Activated CD8-positive, alpha-beta memory T cell treated with anti-CD3 and anti-CD28 coated beads, Interleukin-2, amount 50 U/mL, for 24 hours (primary cell): ENCODE measurements around the gene NTSR1.

Experiments
- DNase-seq: peaks from one replicate; pipeline ENCODE4 v3.0.0-alpha.2; 2020; ENCODE audit errors: extremely low read depth

Gene NTSR1

GRCh38 chr20:62787321-62787720, 78.7 kb downstream of the NTSR1 start:
- DNase-seq, result no peak

GRCh38 chr20:62787866-62788265, 79.2 kb downstream of the NTSR1 start:
- no peak for DNase-seq

DNA sequence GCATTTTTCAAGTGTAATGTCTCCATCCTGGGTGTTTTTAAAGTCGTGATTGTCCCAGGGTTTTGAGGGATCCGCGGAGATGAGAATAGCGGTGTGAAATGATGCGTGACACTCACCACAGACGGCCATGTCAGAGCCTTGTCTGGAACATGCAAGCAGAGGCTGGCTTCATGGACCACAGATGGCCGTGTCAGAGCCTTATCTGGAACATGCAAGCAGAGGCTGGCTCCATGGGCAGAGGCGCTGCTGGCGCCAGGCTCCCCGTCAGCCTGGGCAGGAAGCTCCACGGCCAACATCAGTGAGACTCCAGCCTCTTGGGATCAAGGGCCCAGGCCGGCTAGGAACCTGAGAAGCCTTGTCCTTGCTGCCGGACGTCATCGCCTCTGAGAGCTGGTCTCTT, 80.0 kb downstream of the NTSR1 start:
- no peak for DNase-seq

GRCh38 chr20:62790075-62790474, 81.4 kb downstream of the NTSR1 start:
- DNase-seq, result no peak

GRCh38 chr20:62791301-62792181, 82.9 kb downstream of the NTSR1 start:
- no peak for DNase-seq

DNA sequence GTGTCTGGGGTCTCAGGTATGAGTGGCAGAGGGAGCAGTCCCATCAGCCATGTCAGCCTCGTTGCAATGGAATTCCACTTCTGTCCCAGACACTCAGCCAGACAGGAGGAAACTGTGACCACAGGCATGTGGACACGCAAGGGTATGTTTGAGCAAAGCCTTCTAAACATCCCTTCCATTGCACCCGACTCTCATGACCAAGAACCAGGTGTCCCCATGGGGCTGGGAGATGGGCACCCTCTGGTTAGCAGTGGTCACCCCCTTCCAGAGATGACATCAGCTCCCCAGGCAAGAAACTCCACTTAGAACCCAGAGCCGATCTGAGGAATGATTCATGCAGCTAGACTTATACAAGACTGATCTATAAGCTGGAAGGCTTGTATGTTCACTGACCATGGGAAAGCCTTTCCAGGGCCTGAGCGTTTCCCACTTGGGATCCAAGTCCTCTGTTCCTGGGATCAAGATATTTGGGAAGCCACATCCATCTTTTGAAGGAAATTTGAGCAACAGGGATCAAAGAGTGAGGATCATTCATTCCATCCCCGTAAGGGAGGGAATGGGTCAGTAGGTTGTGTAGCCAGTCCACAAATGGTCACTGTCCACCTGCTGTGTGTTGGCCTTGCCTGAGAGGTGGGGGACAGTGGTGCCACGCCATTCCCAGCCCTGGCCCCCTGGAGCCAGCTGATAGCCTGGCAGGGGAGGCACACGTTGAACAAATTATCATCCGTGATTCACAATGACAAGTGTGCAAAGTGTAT, 83.7 kb downstream of the NTSR1 start:
- no peak for DNase-seq

DNA sequence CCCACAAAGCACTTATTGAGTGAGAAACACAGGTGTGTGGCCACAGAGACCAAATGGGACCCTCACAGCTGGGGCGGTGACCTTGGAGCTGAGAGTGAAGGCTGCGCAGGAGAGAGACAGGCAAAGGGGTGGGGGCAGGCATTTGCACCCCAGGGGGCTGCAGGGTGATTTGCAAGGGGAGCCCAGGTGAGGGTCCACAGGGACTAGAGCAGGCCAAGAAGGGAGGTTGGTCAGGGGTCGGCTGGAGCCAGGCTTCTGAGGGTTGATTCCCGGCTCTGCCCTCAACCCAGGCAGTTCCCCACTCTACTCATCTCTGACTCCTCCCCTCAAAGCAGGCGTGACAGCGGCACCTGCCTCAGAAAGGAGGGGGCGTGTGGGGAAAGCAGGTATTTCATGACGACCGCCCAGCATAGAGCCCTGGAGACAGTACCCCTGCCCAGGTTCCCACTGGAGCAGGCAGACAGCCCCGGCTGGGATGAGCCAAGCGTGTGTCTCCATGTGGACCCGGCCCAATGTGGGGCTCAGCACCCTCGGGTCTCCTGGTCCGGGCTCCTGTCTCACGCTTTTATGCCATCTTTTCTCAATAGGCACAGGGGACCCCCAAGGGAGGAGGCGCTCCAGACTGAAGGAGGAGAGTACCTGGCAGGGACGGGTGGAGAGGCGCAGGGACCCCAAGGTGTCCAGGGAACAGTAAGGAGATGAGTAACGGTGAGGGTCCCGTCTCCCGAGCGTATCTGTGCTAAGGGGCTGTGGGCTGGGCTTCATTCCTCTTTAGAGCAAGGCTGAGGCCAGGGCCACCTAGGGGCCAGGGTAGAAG, 84.5 kb downstream of the NTSR1 start:
- no peak for DNase-seq

DNA sequence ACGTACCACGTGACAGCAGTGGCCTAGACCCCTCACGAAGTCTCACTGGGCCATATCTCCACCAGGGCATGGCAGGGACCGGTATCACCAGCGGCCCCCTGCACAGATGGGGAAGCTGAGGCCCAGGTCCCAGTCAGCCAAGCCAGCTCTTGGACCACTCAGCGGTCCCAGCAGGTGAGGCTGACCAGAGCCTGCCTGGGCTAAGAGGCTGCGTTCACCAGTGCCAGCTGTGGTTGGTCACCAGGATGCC, 85.0 kb downstream of the NTSR1 start:
- DNase-seq, result no peak

GRCh38 chr20:62794007-62794724, 85.5 kb downstream of the NTSR1 start:
- DNase-seq, result peak; percentile 81

DNA sequence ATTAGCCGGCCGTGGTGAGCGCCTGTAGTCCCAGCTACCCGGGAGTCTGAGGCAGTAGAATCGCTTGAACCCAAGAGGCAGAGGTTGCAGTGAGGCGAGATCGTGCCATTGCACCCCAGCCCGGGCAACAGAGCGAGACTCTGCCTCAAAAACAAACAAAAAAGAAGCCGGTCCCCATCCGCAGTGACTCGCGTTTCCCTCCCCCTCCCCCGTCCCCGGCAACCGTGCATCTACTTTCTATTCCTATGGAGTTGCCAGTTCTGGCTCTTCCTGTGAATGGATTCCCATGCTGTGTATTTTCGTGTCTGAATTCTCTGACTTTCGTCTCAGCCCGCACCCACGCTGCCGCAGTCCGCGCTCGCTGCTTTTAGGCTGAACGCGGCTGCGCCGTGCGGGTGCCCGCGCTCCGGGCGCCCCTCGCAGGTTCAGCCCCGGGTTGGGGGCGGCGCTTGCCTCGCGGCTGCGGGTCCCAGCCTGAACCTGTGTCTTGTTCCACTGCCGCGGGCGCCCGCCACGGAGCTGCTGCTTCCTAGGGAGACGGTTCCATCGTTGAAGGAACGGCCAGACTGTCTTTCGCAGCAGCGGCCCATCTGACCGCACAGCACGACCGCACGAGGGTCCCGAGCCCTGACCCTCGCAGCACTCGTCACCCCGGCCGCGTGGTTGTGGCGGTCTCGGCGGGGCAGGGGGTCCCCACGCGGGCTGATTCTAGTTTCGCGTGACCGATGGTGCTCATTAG, 86.6 kb downstream of the NTSR1 start:
- no peak for DNase-seq

DNA sequence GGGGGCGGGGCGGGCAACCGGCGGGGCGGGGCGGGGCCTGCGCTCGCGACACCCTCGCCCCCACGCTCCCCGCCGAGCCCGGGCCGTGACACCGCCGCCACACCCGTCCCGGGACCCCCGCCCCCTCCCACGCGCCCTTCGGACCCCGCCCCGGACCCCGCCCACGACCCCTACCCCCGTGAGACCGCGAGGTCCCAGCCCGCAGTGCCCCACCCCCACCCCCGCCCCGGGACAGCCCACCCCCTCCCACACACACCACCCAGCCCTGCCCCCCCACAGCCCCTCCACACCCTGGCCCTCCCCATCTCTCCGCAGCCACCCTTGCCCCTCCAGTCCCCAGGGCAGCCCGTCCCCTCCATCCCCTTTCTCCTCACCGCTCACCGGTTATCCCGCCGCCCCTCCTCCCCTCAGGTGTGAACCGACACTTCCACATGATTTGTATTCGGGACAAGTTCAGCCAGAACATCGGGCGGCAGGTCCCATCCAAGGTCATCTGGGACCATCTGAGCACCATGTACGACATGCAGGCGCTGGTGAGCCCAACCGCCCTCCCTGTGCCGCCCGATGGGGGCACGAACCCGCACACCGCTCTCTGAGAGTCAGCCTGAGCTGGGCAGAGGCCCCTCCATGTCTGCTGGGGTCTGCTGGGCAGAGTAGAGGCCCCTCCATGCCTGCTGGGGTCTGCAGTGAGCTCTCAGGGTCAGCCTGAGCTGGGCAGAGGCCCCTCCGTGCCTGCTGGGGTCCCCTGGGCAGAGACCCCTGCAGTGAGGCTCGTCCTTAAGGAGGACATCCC, 88.3 kb downstream of the NTSR1 start:
- DNase-seq, result no peak

DNA sequence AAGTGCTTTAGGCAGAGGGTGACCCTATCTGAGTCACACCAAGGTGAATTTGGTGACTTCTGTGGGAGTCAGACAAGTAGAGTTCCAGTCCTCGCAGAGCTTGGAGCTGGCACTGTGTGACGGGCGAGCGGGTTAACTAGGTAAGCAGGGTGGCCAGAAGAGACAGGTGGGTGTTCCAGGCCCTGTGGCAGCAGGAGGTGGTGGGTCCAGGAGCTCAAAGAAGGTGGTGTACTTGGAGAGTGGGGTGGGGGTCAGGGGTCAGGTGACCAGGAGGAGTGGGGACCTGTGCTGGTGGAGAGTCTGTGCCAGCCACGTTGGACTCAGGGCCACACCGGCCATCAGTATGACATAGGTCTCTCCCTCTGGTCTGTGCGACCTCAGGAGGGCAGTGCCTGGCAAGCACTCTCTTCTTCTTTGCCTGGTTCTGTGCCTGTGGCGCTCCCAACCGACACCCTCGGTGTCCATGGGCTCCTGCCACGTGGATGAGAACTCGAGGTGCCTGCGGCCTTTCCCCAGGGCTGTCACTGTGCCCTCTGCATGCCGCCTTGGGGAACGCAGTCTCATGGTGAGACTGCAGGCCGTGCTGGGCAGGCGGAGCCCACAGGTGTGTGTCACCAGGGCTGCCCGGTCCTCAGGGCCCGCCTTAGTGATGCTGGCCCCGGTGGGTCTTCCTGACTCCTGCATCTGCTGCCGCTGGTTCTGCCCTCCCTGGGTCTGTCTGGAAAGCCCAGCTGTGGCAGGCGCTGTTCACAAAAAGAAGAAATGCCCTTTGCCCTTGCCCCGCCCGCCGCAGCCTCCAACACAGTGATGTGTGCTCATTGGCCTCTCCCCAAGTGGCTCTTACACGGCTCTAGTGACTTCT, 89.3 kb downstream of the NTSR1 start:
- DNase-seq, result no peak

DNA sequence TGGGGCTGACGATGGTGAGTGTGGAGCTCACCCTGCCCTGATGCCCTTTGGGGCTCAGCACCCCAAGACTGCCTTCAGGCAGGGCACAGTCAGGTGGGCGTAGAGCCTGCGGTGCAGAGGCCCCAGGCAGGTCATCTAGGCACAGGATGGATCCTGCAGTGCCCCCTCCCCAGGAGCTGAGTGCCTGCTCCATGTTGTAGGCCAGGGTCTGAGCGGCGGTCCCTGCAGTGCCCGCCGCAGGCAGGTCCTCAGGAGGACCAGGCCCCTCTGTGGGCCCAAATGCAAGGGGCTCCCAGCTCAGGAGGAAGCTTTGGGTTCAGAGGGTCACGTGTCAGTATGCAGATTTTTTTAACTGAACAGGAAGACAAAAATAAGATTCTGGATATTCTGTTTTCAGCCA, 90.4 kb downstream of the NTSR1 start:
- no peak for DNase-seq

- no peak for DNase-seq
These were observed 90.8 kb downstream of the NTSR1 start for GRCh38 chr20:62799459-62799858.

GRCh38 chr20:62799873-62800272, 91.2 kb downstream of the NTSR1 start:
- no peak for DNase-seq

- DNase-seq, result no peak
These were observed 92.0 kb downstream of the NTSR1 start for GRCh38 chr20:62800314-62801259.

- no peak for DNase-seq
These were observed 92.8 kb downstream of the NTSR1 start for GRCh38 chr20:62801284-62802010.
